ENCODE data around the gene RALGAPA2.

GRCh38 chr20:20657092-20657491 is 55.4 kb downstream of the RALGAPA2 start:
- no peak for TF ChIP-seq CTCF (IDR thresholded peaks at IDR 0.05)
- no peak for TF ChIP-seq REST (IDR thresholded peaks at IDR 0.05; ENCODE audit: low read depth, low read length)
- TF ChIP-seq EP300 (IDR thresholded peaks at IDR 0.05; ENCODE audit: borderline replicate concordance in 1 of 2, low read depth in 1 of 2, low read length in 1 of 2) = no peak
- no peak for TF ChIP-seq TEAD4 (IDR thresholded peaks at IDR 0.05; ENCODE audit: borderline replicate concordance, insufficient read depth)
- no peak for TF ChIP-seq CHD2 (IDR thresholded peaks at IDR 0.05; ENCODE audit: low read length, partially characterized antibody)
- TF ChIP-seq JUND (IDR thresholded peaks at IDR 0.05) = no peak
- TF ChIP-seq TAF1 (IDR thresholded peaks at IDR 0.05; ENCODE audit: borderline replicate concordance, low read depth, low read length) = no peak
- no peak for TF ChIP-seq EZH2phosphoT487 (IDR thresholded peaks at IDR 0.05; ENCODE audit: borderline replicate concordance, low read depth)
- TF ChIP-seq MAX (IDR thresholded peaks at IDR 0.05; ENCODE audit: low read depth) = no peak
- no peak for TF ChIP-seq RXRA (IDR thresholded peaks at IDR 0.05; ENCODE audit: borderline replicate concordance, low read depth)
- TF ChIP-seq NFIC (IDR thresholded peaks at IDR 0.05; ENCODE audit: borderline replicate concordance) = no peak
- TF ChIP-seq GATA2 (CRISPR knock-in tag; IDR thresholded peaks at IDR 0.05) = no peak
